ENCODE data around the gene DNAJC3. TPM values are rescaled to one million over a fixed set of nuclear protein-coding genes. Genes with fewer than 3 reads are reported as not detected.

DNAJC3 gene
- total RNA-seq, 1 donor from 2014 or later = 21.7 TPM

GRCh38 chr13:95636853-95637252 lies 40.1 kb upstream of the DNAJC3 start:
- Mint-ChIP-seq H3K4me1 (peaks cover 14% of the 10 kb centered on the region), H3K36me3 (peaks cover 48% of the 10 kb centered on the region), H3K9me3 (no peaks in the 10 kb centered on the region), H3K27ac (no peak overlapping the region), H3K27me3 (ENCODE audit: low read depth) (no peaks in the 10 kb centered on the region), H3K4me3 (no peak overlapping the region)
- no peak for DNase-seq (ENCODE audit: low spot score in 2 of 2, unreplicated experiment in 2 of 2)
- TF ChIP-seq, protein P1, sequence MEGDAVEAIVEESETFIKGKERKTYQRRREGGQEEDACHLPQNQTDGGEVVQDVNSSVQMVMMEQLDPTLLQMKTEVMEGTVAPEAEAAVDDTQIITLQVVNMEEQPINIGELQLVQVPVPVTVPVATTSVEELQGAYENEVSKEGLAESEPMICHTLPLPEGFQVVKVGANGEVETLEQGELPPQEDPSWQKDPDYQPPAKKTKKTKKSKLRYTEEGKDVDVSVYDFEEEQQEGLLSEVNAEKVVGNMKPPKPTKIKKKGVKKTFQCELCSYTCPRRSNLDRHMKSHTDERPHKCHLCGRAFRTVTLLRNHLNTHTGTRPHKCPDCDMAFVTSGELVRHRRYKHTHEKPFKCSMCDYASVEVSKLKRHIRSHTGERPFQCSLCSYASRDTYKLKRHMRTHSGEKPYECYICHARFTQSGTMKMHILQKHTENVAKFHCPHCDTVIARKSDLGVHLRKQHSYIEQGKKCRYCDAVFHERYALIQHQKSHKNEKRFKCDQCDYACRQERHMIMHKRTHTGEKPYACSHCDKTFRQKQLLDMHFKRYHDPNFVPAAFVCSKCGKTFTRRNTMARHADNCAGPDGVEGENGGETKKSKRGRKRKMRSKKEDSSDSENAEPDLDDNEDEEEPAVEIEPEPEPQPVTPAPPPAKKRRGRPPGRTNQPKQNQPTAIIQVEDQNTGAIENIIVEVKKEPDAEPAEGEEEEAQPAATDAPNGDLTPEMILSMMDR (IDR thresholded peaks at IDR 0.05; ENCODE audit: unreplicated experiment) = no peak

GRCh38 chr13:95641291-95642027 lies 35.5 kb upstream of the DNAJC3 start:
- peak overlapping the region; percentile 61 for H3K4me3 Mint-ChIP-seq
- H3K27me3 Mint-ChIP-seq (ENCODE audit: low read depth) = no peaks in the 10 kb centered on the region
- no peak for DNase-seq (ENCODE audit: low spot score in 2 of 2, unreplicated experiment in 2 of 2)
- H3K4me1 Mint-ChIP-seq = peaks cover 29% of the 10 kb centered on the region
- H3K36me3 Mint-ChIP-seq = peaks cover 25% of the 10 kb centered on the region
- TF ChIP-seq, protein P1 (IDR thresholded peaks at IDR 0.05; ENCODE audit: unreplicated experiment) = no peak
- no peak overlapping the region for H3K27ac Mint-ChIP-seq
- H3K9me3 Mint-ChIP-seq = no peaks in the 10 kb centered on the region

GRCh38 chr13:95642028-95642621 lies 34.8 kb upstream of the DNAJC3 start:
- H3K4me1 Mint-ChIP-seq = peaks cover 29% of the 10 kb centered on the region
- H3K27me3 Mint-ChIP-seq (ENCODE audit: low read depth) = no peaks in the 10 kb centered on the region
- no peak overlapping the region for H3K27ac Mint-ChIP-seq
- TF ChIP-seq, protein P1 (IDR thresholded peaks at IDR 0.05; ENCODE audit: unreplicated experiment) = no peak
- H3K4me3 Mint-ChIP-seq = peak overlapping the region; percentile 44
- no peaks in the 10 kb centered on the region for H3K9me3 Mint-ChIP-seq
- H3K36me3 Mint-ChIP-seq = peaks cover 21% of the 10 kb centered on the region
- peak in 1 of 2 experiments; percentile 48 for DNase-seq (ENCODE audit: low spot score in 2 of 2, unreplicated experiment in 2 of 2)

- Mint-ChIP-seq H3K27ac (no peak overlapping the region), H3K36me3 (peaks cover 18% of the 10 kb centered on the region), H3K27me3 (ENCODE audit: low read depth) (no peaks in the 10 kb centered on the region), H3K4me1 (peaks cover 29% of the 10 kb centered on the region), H3K4me3 (peak overlapping the region; percentile 77), H3K9me3 (no peaks in the 10 kb centered on the region)
- DNase-seq (ENCODE audit: low spot score in 2 of 2, unreplicated experiment in 2 of 2) = no peak
- TF ChIP-seq, protein P1 (IDR thresholded peaks at IDR 0.05; ENCODE audit: unreplicated experiment) = no peak
Measured at GRCh38 chr13:95642999-95643398, 33.9 kb upstream of the DNAJC3 start.

- Mint-ChIP-seq H3K4me1 (peaks cover 29% of the 10 kb centered on the region), H3K9me3 (no peaks in the 10 kb centered on the region), H3K27ac (peak overlapping the region; percentile 80), H3K27me3 (ENCODE audit: low read depth) (no peaks in the 10 kb centered on the region), H3K4me3 (peak overlapping the region; percentile 77), H3K36me3 (peaks cover 16% of the 10 kb centered on the region)
- DNase-seq (ENCODE audit: low spot score in 2 of 2, unreplicated experiment in 2 of 2) = no peak
- TF ChIP-seq, protein P1 (IDR thresholded peaks at IDR 0.05; ENCODE audit: unreplicated experiment) = no peak
Measured at GRCh38 chr13:95643571-95643935, 33.4 kb upstream of the DNAJC3 start.
